SW480 (cell line): ENCODE results near the gene OGDHL.

Experiments used
- DNase-seq: peaks from one replicate; pipeline ENCODE4 v3.0.0-alpha.2; 2016; ENCODE audit warnings: low spot score

Gene OGDHL

DNA sequence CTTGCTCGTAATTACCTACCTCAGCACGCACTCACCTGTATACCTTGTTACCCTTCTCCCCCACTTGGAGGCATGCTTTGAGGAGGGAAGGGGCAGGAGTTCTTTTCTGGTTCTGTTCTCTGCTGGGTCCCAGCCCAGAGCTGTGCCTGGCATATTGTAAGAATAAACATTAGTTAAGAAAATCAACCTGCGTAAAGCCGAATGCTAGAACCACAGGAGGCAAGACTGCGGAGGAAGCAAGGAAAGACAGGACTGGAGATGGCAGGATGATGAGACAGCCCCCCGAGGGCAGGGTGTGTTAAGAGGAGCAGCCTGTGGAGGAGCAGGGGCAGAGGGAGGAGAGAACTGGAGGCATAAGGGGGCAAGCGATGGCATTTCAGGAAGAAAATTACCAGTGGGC is 73.2 kb downstream of the OGDHL start:
- DNase-seq = no peak

DNA sequence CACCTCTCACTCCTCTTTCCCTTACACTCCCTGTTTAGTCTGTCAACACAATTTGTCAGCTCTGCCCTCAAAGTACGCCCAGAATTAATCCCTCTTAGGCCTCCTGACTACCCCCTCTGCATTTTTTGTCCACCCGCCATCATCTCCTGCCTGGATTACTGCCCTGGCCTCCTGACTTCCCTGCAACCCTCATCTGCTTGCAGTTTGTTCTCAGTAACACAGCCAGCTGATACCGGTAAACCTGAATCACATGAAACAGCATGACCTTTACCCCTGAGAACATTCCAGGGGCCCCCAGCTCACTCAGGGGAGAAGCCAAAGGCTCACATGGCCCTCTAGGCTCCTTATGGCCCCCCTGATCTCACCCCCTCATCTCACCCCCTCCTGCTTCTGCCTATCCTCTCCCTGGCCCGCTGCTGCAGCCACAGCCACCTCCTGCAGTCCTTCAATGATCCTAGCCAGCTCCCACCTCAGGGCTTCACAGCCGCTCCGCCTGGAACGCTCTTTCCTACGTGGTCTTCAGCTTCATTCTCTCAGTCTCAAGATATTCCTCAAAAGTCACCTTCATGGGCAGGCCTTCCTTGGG is 73.8 kb downstream of the OGDHL start:
- no peak for DNase-seq

DNA sequence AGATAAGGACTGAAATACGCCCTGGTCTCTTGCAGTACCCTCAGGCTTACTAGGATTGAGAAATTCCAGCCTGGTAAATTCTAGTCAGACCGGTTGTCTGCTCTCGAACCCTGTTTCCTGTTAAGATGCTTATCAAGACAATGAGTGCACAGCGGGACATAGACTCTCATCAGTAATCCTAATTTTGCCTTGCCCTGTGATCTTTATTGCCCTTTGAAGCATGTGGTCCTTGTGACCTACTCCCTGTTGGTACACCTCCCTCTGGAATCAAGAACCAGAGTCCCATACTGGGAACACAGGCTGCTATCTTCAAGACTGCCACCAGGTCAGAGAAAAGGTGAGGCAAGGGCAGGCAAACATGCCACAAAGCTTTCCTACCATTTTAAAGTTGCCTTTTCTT is 75.5 kb downstream of the OGDHL start:
- no peak for DNase-seq
